ENCODE results near the gene CCNY. TPM values are rescaled to one million over a fixed set of nuclear protein-coding genes. Genes with fewer than 3 reads are reported as not detected.

Gene CCNY
- total RNA-seq, 1 donor from 2014 or later, result 85.9 TPM

GRCh38 chr10:35320341-35320740 lies 16.0 kb upstream of the CCNY start:
- H3K9me3 Mint-ChIP-seq (ENCODE audit: unreplicated experiment), result no peaks in the 10 kb centered on the region

GRCh38 chr10:35322636-35323035 lies 13.7 kb upstream of the CCNY start:
- no peaks in the 10 kb centered on the region for H3K27me3 Mint-ChIP-seq (ENCODE audit: low read depth, unreplicated experiment)

More at GRCh38 chr10:35320341-35320740, 16.0 kb upstream of the CCNY start:
- H3K4me3 ChIP-seq (ENCODE audit: insufficient read depth, low read depth, low read length), result no peak overlapping the region
- H3K4me3 Mint-ChIP-seq (ENCODE audit: unreplicated experiment), result no peak overlapping the region
- H3K79me2 ChIP-seq (ENCODE audit: insufficient read depth, low read length), result peaks cover 27% of the 10 kb centered on the region
- DNase-seq (ENCODE audit: low read depth), result no peak
- peak overlapping the region; percentile 24 for H3K27ac Mint-ChIP-seq (ENCODE audit: unreplicated experiment)
- peaks cover 7% of the 10 kb centered on the region for H3K36me3 ChIP-seq (ENCODE audit: insufficient read depth, low read length)
- peaks cover 21% of the 10 kb centered on the region for H3K36me3 Mint-ChIP-seq (ENCODE audit: low read depth, unreplicated experiment)
- H3K27ac ChIP-seq (ENCODE audit: low read depth, low read length), result no peak overlapping the region
- H3K4me1 Mint-ChIP-seq (ENCODE audit: low read depth, unreplicated experiment), result peaks cover 8% of the 10 kb centered on the region
- no peak for TF ChIP-seq CTCF (IDR thresholded peaks at IDR 0.05; ENCODE audit: insufficient read depth, low read depth, low read length)
- no peak for TF ChIP-seq EZH2 (IDR thresholded peaks at IDR 0.05; ENCODE audit: insufficient read depth, low read length)
- no peaks in the 10 kb centered on the region for H3K4me1 ChIP-seq (ENCODE audit: insufficient read depth, low read length)
- FAIRE-seq, result no peak
- H2AFZ ChIP-seq (ENCODE audit: low read depth, low read length), result no peak overlapping the region
- H3K27me3 ChIP-seq (ENCODE audit: insufficient read depth, low read length), result no peaks in the 10 kb centered on the region
- no peaks in the 10 kb centered on the region for H3K9me3 ChIP-seq (ENCODE audit: insufficient read depth, low read depth, low read length)
- H3K4me2 ChIP-seq (ENCODE audit: low read length), result no peak overlapping the region
- no peak overlapping the region for H3K9ac ChIP-seq (ENCODE audit: low read length)
- H3K27me3 Mint-ChIP-seq (ENCODE audit: low read depth, unreplicated experiment), result no peaks in the 10 kb centered on the region
- no peaks in the 10 kb centered on the region for H4K20me1 ChIP-seq (ENCODE audit: insufficient read depth, low read length)

More at GRCh38 chr10:35322636-35323035, 13.7 kb upstream of the CCNY start:
- H3K9ac ChIP-seq (ENCODE audit: low read length), result no peak overlapping the region
- peaks cover 1% of the 10 kb centered on the region for H4K20me1 ChIP-seq (ENCODE audit: insufficient read depth, low read length)
- H2AFZ ChIP-seq (ENCODE audit: low read depth, low read length), result no peak overlapping the region
- TF ChIP-seq EZH2 (IDR thresholded peaks at IDR 0.05; ENCODE audit: insufficient read depth, low read length) (no peak), CTCF (IDR thresholded peaks at IDR 0.05; ENCODE audit: insufficient read depth, low read depth, low read length) (no peak)
- Mint-ChIP-seq H3K4me1 (ENCODE audit: low read depth, unreplicated experiment) (peaks cover 8% of the 10 kb centered on the region), H3K4me3 (ENCODE audit: unreplicated experiment) (no peak overlapping the region), H3K36me3 (ENCODE audit: low read depth, unreplicated experiment) (peaks cover 14% of the 10 kb centered on the region), H3K27ac (ENCODE audit: unreplicated experiment) (no peak overlapping the region), H3K9me3 (ENCODE audit: unreplicated experiment) (no peaks in the 10 kb centered on the region)
- DNase-seq (ENCODE audit: low read depth), result no peak
- no peak overlapping the region for H3K4me3 ChIP-seq (ENCODE audit: insufficient read depth, low read depth, low read length)
- no peak overlapping the region for H3K4me2 ChIP-seq (ENCODE audit: low read length)
- no peaks in the 10 kb centered on the region for H3K9me3 ChIP-seq (ENCODE audit: insufficient read depth, low read depth, low read length)
- H3K36me3 ChIP-seq (ENCODE audit: insufficient read depth, low read length), result peaks cover 4% of the 10 kb centered on the region
- H3K27ac ChIP-seq (ENCODE audit: low read depth, low read length), result no peak overlapping the region
- no peak for FAIRE-seq
- H3K4me1 ChIP-seq (ENCODE audit: insufficient read depth, low read length), result peaks cover 9% of the 10 kb centered on the region
- H3K79me2 ChIP-seq (ENCODE audit: insufficient read depth, low read length), result peaks cover 46% of the 10 kb centered on the region
- H3K27me3 ChIP-seq (ENCODE audit: insufficient read depth, low read length), result no peaks in the 10 kb centered on the region

Data from astrocyte (in vitro differentiated cells and primary cell).